Mesenchymal stem cell (in vitro differentiated cells and primary cell): Measurements from ENCODE around the gene COL18A1.

ENCODE experiments used
- DNase-seq: peaks from one replicate; pipeline ENCODE4 v3.0.0-alpha.2; 2013
- H2AFZ ChIP-seq: one replicate; pipeline ENCODE4 v1.6.1; 2013; ENCODE audit warnings: low read depth, mild to moderate bottlenecking, control low read depth, inconsistent platforms, low read length, moderate library complexity
- H2AK5ac ChIP-seq: 2 replicates; pipeline ENCODE4 v1.6.1; 2013; ENCODE audit warnings: low read length, moderate library complexity, mild to moderate bottlenecking, inconsistent platforms; ENCODE audit not compliant: severe bottlenecking
- H2BK120ac ChIP-seq: one replicate; pipeline ENCODE4 v1.6.1; 2013; ENCODE audit warnings: low read depth, mild to moderate bottlenecking, inconsistent platforms, low read length, moderate library complexity
- H2BK12ac ChIP-seq, 2 experiments: one replicate each; pipeline ENCODE4 v1.6.1; 2013; ENCODE audit warnings: inconsistent platforms in 2 of 2, low read length in 2 of 2, mild to moderate bottlenecking in 2 of 2, moderate library complexity in 2 of 2, control low read depth in 1 of 2
- H2BK15ac ChIP-seq: one replicate; pipeline ENCODE4 v1.6.1; 2013; ENCODE audit warnings: mild to moderate bottlenecking, low read depth, inconsistent platforms; ENCODE audit not compliant: poor library complexity, severe bottlenecking
- H2BK5ac ChIP-seq: 2 replicates; pipeline ENCODE4 v1.6.1; 2013; ENCODE audit warnings: low read depth, mild to moderate bottlenecking, low read length, control low read depth, inconsistent platforms; ENCODE audit not compliant: poor library complexity, severe bottlenecking
- H3K14ac ChIP-seq, 2 experiments: one replicate each; pipeline ENCODE4 v1.6.1; 2013; ENCODE audit warnings: inconsistent platforms in 2 of 2, low read length in 2 of 2, control low read depth in 1 of 2, mild to moderate bottlenecking in 1 of 2, moderate library complexity in 1 of 2
- H3K18ac ChIP-seq, 2 experiments: one replicate each; pipeline ENCODE4 v1.6.1; 2013; ENCODE audit warnings: inconsistent platforms in 2 of 2, low read length in 2 of 2, control low read depth in 1 of 2, low read depth in 1 of 2, mild to moderate bottlenecking in 1 of 2
- H3K23ac ChIP-seq, 2 experiments: one replicate each; pipeline ENCODE4 v1.6.1; 2013; ENCODE audit warnings: inconsistent platforms in 2 of 2, low read length in 2 of 2, mild to moderate bottlenecking in 2 of 2, moderate library complexity in 2 of 2, control low read depth in 1 of 2
- H3K27ac ChIP-seq: 2 replicates; pipeline ENCODE4 v1.5.1; 2013; ENCODE audit warnings: mild to moderate bottlenecking, moderate library complexity, low read length, control low read depth, inconsistent platforms; ENCODE audit not compliant: poor library complexity, severe bottlenecking
- H3K27me3 ChIP-seq, 2 experiments: 2 replicates each; pipeline versions ENCODE4 v1.6.1 to v1.7.0; 2013; ENCODE audit warnings: low read length in 2 of 2, mild to moderate bottlenecking in 2 of 2, moderate library complexity in 2 of 2, control low read depth in 1 of 2, inconsistent platforms in 1 of 2; ENCODE audit not compliant: control insufficient read depth in 1 of 2, insufficient read depth in 1 of 2
- H3K36me3 ChIP-seq, 2 experiments: 2 replicates each; pipeline versions ENCODE4 v1.6.1 to v1.7.0; 2013; ENCODE audit warnings: low read length in 2 of 2, control low read depth in 1 of 2, inconsistent platforms in 1 of 2, low read depth in 1 of 2, mild to moderate bottlenecking in 1 of 2; ENCODE audit not compliant: insufficient read depth in 2 of 2, control insufficient read depth in 1 of 2
- H3K4ac ChIP-seq, 2 experiments: one replicate each; pipeline ENCODE4 v1.6.1; 2013; ENCODE audit warnings: inconsistent platforms in 2 of 2, low read length in 2 of 2, mild to moderate bottlenecking in 2 of 2, moderate library complexity in 2 of 2, control low read depth in 1 of 2, low read depth in 1 of 2
- H3K4me1 ChIP-seq: 2 replicates; pipeline ENCODE4 v1.6.1; 2013; ENCODE audit warnings: low read depth, low read length, control low read depth; ENCODE audit not compliant: control insufficient read depth, insufficient read depth
- H3K4me2 ChIP-seq: 2 replicates; pipeline ENCODE4 v1.6.1; 2013; ENCODE audit warnings: low read length, mild to moderate bottlenecking, inconsistent platforms; ENCODE audit not compliant: poor library complexity, severe bottlenecking
- H3K4me3 ChIP-seq, 2 experiments: 2 replicates each; pipeline versions ENCODE4 v1.5.1 to v1.7.0; 2013; ENCODE audit warnings: low read length in 2 of 2, mild to moderate bottlenecking in 2 of 2, control low read depth in 1 of 2, low read depth in 1 of 2; ENCODE audit not compliant: insufficient read depth in 1 of 2
- H3K79me1 ChIP-seq: replicated peaks from 2 replicates; pipeline ENCODE4 v1.6.1; 2013; ENCODE audit warnings: mild to moderate bottlenecking, control low read depth, low read length, inconsistent platforms; ENCODE audit not compliant: poor library complexity, severe bottlenecking
- H3K9ac ChIP-seq: 2 replicates; pipeline ENCODE4 v1.7.0; 2013; ENCODE audit warnings: mild to moderate bottlenecking, low read length, moderate library complexity
- H3K9me3 ChIP-seq: 2 replicates; pipeline ENCODE4 v1.7.0; 2013; ENCODE audit warnings: mild to moderate bottlenecking, low read length; ENCODE audit not compliant: control insufficient read depth
- H4K8ac ChIP-seq: one replicate; pipeline ENCODE4 v1.6.1; 2013; ENCODE audit warnings: inconsistent platforms, mild to moderate bottlenecking, low read length, moderate library complexity
- H4K91ac ChIP-seq: one replicate; pipeline ENCODE4 v1.6.1; 2013; ENCODE audit warnings: mild to moderate bottlenecking, low read length, inconsistent platforms
- whole genome bisulfite sequencing: methylation state at CpG from one replicate; pipeline ENCODE4 v1.1.7; 2013; ENCODE audit warnings: mixed read lengths; 5-methylcytosine and 5-hydroxymethylcytosine counted together

COL18A1 gene

DNA sequence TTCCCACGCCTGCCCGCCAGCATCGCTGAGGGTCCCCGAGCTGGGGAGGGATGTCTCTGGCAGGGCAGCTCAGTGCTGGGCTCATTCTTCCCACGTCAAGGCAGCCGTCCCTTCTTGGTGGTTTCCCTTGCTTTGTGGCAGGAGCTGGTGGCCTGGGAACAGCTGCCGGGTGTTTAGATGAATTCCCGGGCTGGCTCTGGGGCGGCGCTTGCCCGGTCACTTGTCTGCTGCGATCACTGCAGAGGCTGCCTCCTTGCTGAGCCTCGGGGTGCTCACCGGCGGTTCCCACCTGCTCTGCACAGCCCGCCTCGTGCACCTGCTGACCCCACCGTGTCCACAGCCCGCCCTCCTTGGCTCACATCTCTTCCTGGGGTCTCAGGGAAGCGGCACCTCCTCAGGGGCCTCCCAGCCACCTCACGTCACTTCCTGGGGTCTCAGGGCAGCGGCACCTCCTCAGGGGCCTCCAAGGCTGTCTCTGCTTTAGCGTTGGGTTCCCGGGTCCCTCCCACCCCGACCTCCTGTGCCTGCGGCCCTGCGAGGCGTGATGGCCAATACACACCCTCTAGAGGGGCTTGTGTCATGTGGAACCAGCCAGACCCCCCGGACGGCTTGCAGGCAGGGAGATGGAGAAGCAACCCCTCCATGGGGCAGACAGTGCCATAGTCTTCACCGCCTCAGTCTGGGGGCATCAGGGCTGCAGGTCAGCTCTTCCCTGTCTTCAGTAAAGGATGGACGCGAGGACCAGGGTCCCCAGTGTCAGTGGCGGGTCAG is 13.5 kb downstream of the COL18A1 start:
- Histone ChIP-seq H3K9me3 (no peaks in the 10 kb centered on the region), H3K4me1 (peaks cover 90% of the 10 kb centered on the region), H4K8ac (peak overlapping the region; percentile 3), H3K4me2 (no peak overlapping the region), H3K9ac (no peak overlapping the region), H2BK15ac (no peak overlapping the region), H3K18ac (no peak overlapping the region), H3K14ac (no peak overlapping the region), H2BK12ac (no peak overlapping the region), H3K4ac (no peak overlapping the region), H3K27ac (no peak overlapping the region), H3K4me3 (no peak overlapping the region), H3K36me3 (peaks cover 4 to 82% of the 10 kb centered on the region in 2 experiments), H2AK5ac (no peak overlapping the region), H3K23ac (no peak overlapping the region), H2AFZ (no peak overlapping the region), H2BK5ac (no peak overlapping the region), H4K91ac (no peak overlapping the region), H3K27me3 (no peaks in the 10 kb centered on the region), H2BK120ac (no peak overlapping the region), H3K79me1 (no peaks in the 10 kb centered on the region)
- no peak for DNase-seq
- WGBS: 86% methylated on average over 33 of the region's 34 CpGs

DNA sequence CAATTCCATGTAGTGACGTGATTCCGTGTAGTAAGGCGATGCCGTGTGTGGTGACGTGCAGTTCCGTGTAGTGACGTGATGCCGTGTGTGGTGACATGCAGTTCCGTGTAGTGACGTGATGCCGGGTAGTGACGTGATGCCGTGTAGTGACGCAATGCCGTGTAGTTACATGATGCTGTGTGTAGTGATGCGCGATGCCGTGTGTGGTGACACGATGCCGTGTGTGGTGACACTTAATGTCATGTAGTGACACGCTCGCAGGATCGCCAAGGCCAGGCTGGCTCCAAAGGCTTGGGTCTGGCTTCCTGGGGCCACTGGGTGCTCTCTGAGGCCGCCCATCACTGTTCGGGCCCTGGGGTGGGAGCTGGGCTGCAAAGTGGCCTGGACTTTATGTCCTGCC is 14.2 kb downstream of the COL18A1 start:
- Histone ChIP-seq H3K23ac (no peak overlapping the region), H3K9ac (no peak overlapping the region), H3K14ac (peak overlapping the region in 1 of 2 experiments; percentile 31), H2BK5ac (no peak overlapping the region), H2BK15ac (no peak overlapping the region), H3K4me1 (peaks cover 90% of the 10 kb centered on the region), H3K36me3 (peaks cover 4 to 80% of the 10 kb centered on the region in 2 experiments), H4K8ac (no peak overlapping the region), H2AK5ac (no peak overlapping the region), H3K4me2 (no peak overlapping the region), H2BK12ac (no peak overlapping the region), H3K18ac (no peak overlapping the region), H3K27ac (no peak overlapping the region), H3K4ac (peak overlapping the region in 1 of 2 experiments; percentile 15), H2BK120ac (no peak overlapping the region), H4K91ac (peak overlapping the region; percentile 76), H3K27me3 (no peaks in the 10 kb centered on the region), H3K4me3 (no peak overlapping the region), H3K9me3 (no peaks in the 10 kb centered on the region), H2AFZ (no peak overlapping the region), H3K79me1 (no peaks in the 10 kb centered on the region)
- no peak for DNase-seq
- 97% methylated on average over 25 of the region's 25 CpGs for WGBS

DNA sequence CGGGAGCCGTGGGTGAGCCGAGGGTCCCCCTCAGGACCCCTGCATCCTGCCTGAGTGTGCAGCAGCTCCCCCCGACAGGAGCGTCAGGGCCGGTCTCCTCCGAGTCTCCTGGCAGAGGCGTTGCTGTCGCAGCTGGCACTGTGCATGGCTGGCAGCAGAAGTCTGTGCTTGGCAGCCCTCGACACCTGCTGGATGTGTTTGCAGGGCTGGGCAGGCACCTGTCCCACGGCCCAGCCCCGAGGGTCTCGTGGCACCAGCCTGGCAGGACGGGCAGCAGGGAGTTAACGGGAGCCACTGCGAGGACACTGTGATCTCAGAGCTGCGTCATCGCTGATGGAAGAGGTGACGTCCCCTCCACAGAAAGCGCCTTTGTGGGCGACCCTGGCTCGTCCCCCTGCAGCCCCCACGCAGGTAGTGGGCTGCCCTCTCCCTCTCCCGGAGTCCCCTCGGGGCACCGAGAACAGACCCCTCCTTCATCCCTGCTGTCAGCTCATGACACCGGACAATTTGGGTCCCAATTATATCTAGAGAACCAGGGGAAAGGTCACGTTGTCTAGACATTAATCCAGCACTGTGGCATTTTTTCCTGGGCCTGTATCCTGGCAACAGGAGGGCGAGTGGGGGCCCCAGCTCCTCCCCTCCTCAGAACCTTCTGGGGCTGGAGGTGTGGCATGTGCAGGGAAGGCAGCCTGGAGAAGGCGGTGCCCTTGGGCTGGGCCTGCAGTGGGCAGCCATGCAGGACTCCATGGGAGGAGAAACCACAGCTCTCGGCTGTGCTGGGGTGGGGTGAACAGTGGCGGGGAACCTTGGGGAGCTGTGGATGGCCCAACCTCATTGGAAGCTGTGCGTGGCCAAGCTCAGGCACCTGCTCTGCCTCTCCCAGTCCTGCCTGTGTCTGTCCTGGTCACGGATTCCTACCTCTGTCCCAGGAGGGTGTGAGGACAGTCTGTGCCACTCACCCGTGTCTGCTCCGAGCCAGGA is 15.4 kb downstream of the COL18A1 start:
- no peak overlapping the region for H2AFZ ChIP-seq

More for the DNA sequence above, 15.4 kb downstream of the COL18A1 start:
- no peak overlapping the region for H3K14ac ChIP-seq
- H2BK12ac ChIP-seq: peak overlapping the region in 1 of 2 experiments; percentile 17
- WGBS: 91% methylated on average over 36 of the region's 36 CpGs
- no peak overlapping the region for H3K9ac ChIP-seq
- no peak for DNase-seq
- H3K23ac ChIP-seq: no peak overlapping the region
- H3K79me1 ChIP-seq: no peaks in the 10 kb centered on the region
- H4K8ac ChIP-seq: no peak overlapping the region
- no peak overlapping the region for H4K91ac ChIP-seq
- no peak overlapping the region for H3K18ac ChIP-seq
- no peak overlapping the region for H2BK15ac ChIP-seq
- H3K27ac ChIP-seq: no peak overlapping the region
- peaks cover 91% of the 10 kb centered on the region for H3K4me1 ChIP-seq
- H3K4ac ChIP-seq: no peak overlapping the region
- H3K4me2 ChIP-seq: no peak overlapping the region
- no peak overlapping the region for H2BK5ac ChIP-seq
- H2AK5ac ChIP-seq: peak overlapping the region; percentile 40
- H3K27me3 ChIP-seq: no peaks in the 10 kb centered on the region
- no peak overlapping the region for H3K4me3 ChIP-seq
- peaks cover 4 to 79% of the 10 kb centered on the region in 2 experiments for H3K36me3 ChIP-seq
- H3K9me3 ChIP-seq: no peaks in the 10 kb centered on the region
- no peak overlapping the region for H2BK120ac ChIP-seq
